HPDE6-E6E7 (cell line): ENCODE results near the gene SZRD1.
"Not testable (repeated sequence)": the region's sequence is repeated elsewhere in the genome, so short reads cannot be mapped to it uniquely, and the experiment has no call there.

Experiments
- DNase-seq: peaks from one replicate; pipeline ENCODE4 v3.0.0; 2011; ENCODE audit warnings: missing footprints; ENCODE audit errors: extremely low spot score

Gene SZRD1

GRCh38 chr1:16366722-16367257, at the start of gene SZRD1:
SZRD1 (plus strand) TSS chr1:16367242; CDS start chr1:16367258, 16 bp downstream.
- DNase-seq = peak; percentile 88

GRCh38 chr1:16318555-16318954, 48.5 kb upstream of the SZRD1 start:
- no peak for DNase-seq

- no peak for DNase-seq
These were observed 45.7 kb upstream of the SZRD1 start for GRCh38 chr1:16321176-16321867.

GRCh38 chr1:16324456-16324890, 42.6 kb upstream of the SZRD1 start:
- DNase-seq = peak; percentile 25

GRCh38 chr1:16326833-16327404, 40.1 kb upstream of the SZRD1 start:
- no peak for DNase-seq

GRCh38 chr1:16334655-16335340, 32.2 kb upstream of the SZRD1 start:
- no peak for DNase-seq

- no peak for DNase-seq
These were observed 28.1 kb upstream of the SZRD1 start for GRCh38 chr1:16338961-16339360.

GRCh38 chr1:16340673-16341072, 26.4 kb upstream of the SZRD1 start:
- DNase-seq = no peak

GRCh38 chr1:16342331-16343062, 24.5 kb upstream of the SZRD1 start:
- DNase-seq = no peak

GRCh38 chr1:16343276-16343675, 23.8 kb upstream of the SZRD1 start:
- not testable (repeated sequence) for DNase-seq

- peak; percentile 41 for DNase-seq
These were observed 18.4 kb upstream of the SZRD1 start for GRCh38 chr1:16348414-16349182.

- DNase-seq = no peak
These were observed 17.1 kb upstream of the SZRD1 start for GRCh38 chr1:16349847-16350406.

GRCh38 chr1:16351456-16351993, 15.5 kb upstream of the SZRD1 start:
- no peak for DNase-seq

- peak; percentile 84 for DNase-seq
These were observed 14.8 kb upstream of the SZRD1 start, which contains the start of gene FBXO42 for GRCh38 chr1:16351994-16352841. FBXO42 (minus strand) TSS chr1:16352480; CDS start chr1:16315418, 37,062 bp downstream.

- no peak for DNase-seq
These were observed 14.1 kb upstream of the SZRD1 start for GRCh38 chr1:16352842-16353535.

- DNase-seq = no peak
These were observed 12.4 kb upstream of the SZRD1 start for GRCh38 chr1:16354619-16355018.

- no peak for DNase-seq
These were observed 10.2 kb upstream of the SZRD1 start for GRCh38 chr1:16356867-16357266.

GRCh38 chr1:16365146-16365498, 1.9 kb upstream of the SZRD1 start:
- not testable (repeated sequence) for DNase-seq
